HCT116 (cell line): ENCODE data around the gene AHR. TPM values are rescaled to one million over a fixed set of nuclear protein-coding genes. Genes with fewer than 3 reads are reported as not detected.

Experiments
- ATAC-seq: fragments of 200-7000 bp; cut with Tn5 transposase; 2 replicates; pipeline ENCODE4 v1.9.1; 2020; ENCODE audit warnings: mild to moderate bottlenecking, moderate library complexity
- BruUV-seq: library from RNA; stranded (reverse); fragments of 400-500 nt; replicated peaks from 2 replicates; lab custom pipeline; 2021; lab: Mats Ljungman, UMichigan
- CTCF ChIA-PET: fragments of 300-600 bp; sonication (Branson Sonifier 250); formaldehyde crosslinking; loops from one replicate; lab custom pipeline; 2021; ENCODE audit warnings: antibody characterized with exemption; lab: Charles Lee
- POLR2A ChIA-PET: fragments of 300-600, 350-600 bp; sonication (Branson Sonifier 250); formaldehyde crosslinking; loops from one replicate; lab custom pipeline; 2021; ENCODE audit warnings: antibody characterized with exemption; lab: Charles Lee
- RAD21 ChIA-PET, 2 experiments: fragments of 300-600 bp; sonication (Branson Sonifier 250); formaldehyde crosslinking; loops; one replicate each; lab custom pipeline; 2023; ENCODE audit warnings: low total read pairs in 2 of 2; ENCODE audit not compliant: uncharacterized antibody in 2 of 2, unreplicated experiment in 2 of 2, low non-redundant PET in 1 of 2; lab: Charles Lee
- DNase-seq: peaks from one replicate; pipeline ENCODE4 v3.0.0-alpha.2; 2010; ENCODE audit warnings: low read depth, low spot score
- H2AFZ ChIP-seq: fragments of 200-600 bp; shearing (Covaris generic), sonication (generic); 2 replicates; pipeline ENCODE4 v1.6.1; 2017; ENCODE audit warnings: low read depth, mixed run types, mixed read lengths, antibody characterized with exemption, low read length; ENCODE audit not compliant: poor library complexity, severe bottlenecking
- H3K27ac ChIP-seq: 2 replicates; pipeline ENCODE4 v1.5.1; 2012; ENCODE audit warnings: low read depth, low read length
- H3K27me3 ChIP-seq: fragments of 200-600 bp; sonication (generic); 2 replicates; pipeline ENCODE4 v1.6.1; 2016; ENCODE audit warnings: mixed run types, low read length, mixed read lengths; ENCODE audit not compliant: insufficient read depth
- H3K36me3 ChIP-seq, 2 experiments: fragments of 200-500 bp in 1 of 2; fragments of 200-600 bp in 1 of 2; sonication (Bioruptor generic) in 1 of 2; sonication (generic) in 1 of 2; 2 replicates each; pipeline versions ENCODE4 v1.5.1 to v1.6.1; 2014 to 2016; ENCODE audit warnings: low read length in 2 of 2, inconsistent platforms in 1 of 2, mixed read lengths in 1 of 2, mixed run types in 1 of 2; ENCODE audit not compliant: insufficient read depth in 2 of 2, control insufficient read depth in 1 of 2
- H3K4me1 ChIP-seq, 2 experiments: fragments of 200-600 bp in 1 of 2; sonication (generic) in 1 of 2; 2 replicates each; pipeline versions ENCODE4 v1.5.1 to v1.6.1; 2012 to 2017; ENCODE audit warnings: low read length in 2 of 2, inconsistent platforms in 1 of 2, mild to moderate bottlenecking in 1 of 2, mixed read lengths in 1 of 2, mixed run types in 1 of 2, moderate library complexity in 1 of 2; ENCODE audit not compliant: insufficient read depth in 2 of 2, control insufficient read depth in 1 of 2
- H3K4me2 ChIP-seq: fragments of 200-600 bp; sonication (generic); 2 replicates; pipeline ENCODE4 v1.6.1; 2017; ENCODE audit warnings: mixed run types, low read length, mixed read lengths
- H3K4me3 ChIP-seq, 2 experiments: fragments of 200-600 bp in 1 of 2; sonication (generic) in 1 of 2; replicated peaks in 1 of 2; 2 replicates each; pipeline ENCODE4 v1.5.1; 2011 to 2016; ENCODE audit warnings: low read length in 2 of 2, control low read depth in 1 of 2, low read depth in 1 of 2, mild to moderate bottlenecking in 1 of 2, mixed read lengths in 1 of 2, mixed run types in 1 of 2
- H3K79me2 ChIP-seq: fragments of 200-600 bp; sonication (generic); 2 replicates; pipeline ENCODE4 v1.6.1; 2017; ENCODE audit warnings: mild to moderate bottlenecking, mixed run types, low read length, moderate library complexity, mixed read lengths; ENCODE audit not compliant: insufficient read depth
- H3K9ac ChIP-seq: fragments of 200-600 bp; sonication (generic); 2 replicates; pipeline ENCODE4 v1.6.1; 2016; ENCODE audit warnings: low read length, mixed read lengths
- H3K9me2 ChIP-seq: fragments of 200-600 bp; sonication (generic), shearing (Covaris generic); 2 replicates; pipeline ENCODE4 v1.6.1; 2017; ENCODE audit warnings: mixed run types, mild to moderate bottlenecking, moderate library complexity; ENCODE audit not compliant: insufficient read depth
- H3K9me3 ChIP-seq, 2 experiments: fragments of 200-500 bp in 1 of 2; fragments of 200-600 bp in 1 of 2; sonication (Bioruptor generic) in 1 of 2; sonication (generic) in 1 of 2; 2 replicates each; pipeline ENCODE4 v1.6.1; 2014 to 2017; ENCODE audit warnings: low read length in 2 of 2, mixed read lengths in 2 of 2, inconsistent platforms in 1 of 2, low read depth in 1 of 2, mild to moderate bottlenecking in 1 of 2, mixed run types in 1 of 2, moderate library complexity in 1 of 2; ENCODE audit not compliant: control insufficient read depth in 1 of 2, insufficient read depth in 1 of 2
- H4K20me1 ChIP-seq: fragments of 200-600 bp; sonication (generic), shearing (Covaris generic); 2 replicates; pipeline ENCODE4 v1.6.1; 2017; ENCODE audit warnings: mixed run types, mild to moderate bottlenecking, moderate library complexity; ENCODE audit not compliant: insufficient read depth
- CBX3 ChIP-seq: IDR thresholded peaks from 2 replicates; pipeline ENCODE4 v1.6.1; 2012; ENCODE audit warnings: low read depth
- CEBPB ChIP-seq: IDR thresholded peaks from 2 replicates; pipeline ENCODE4 v1.6.1; 2012; ENCODE audit warnings: low read depth
- EGR1 ChIP-seq: IDR thresholded peaks from 2 replicates; pipeline ENCODE4 v1.6.1; 2012; ENCODE audit warnings: low read depth
- ELF1 ChIP-seq: IDR thresholded peaks from 2 replicates; pipeline ENCODE4 v1.6.1; 2012; ENCODE audit warnings: low read depth, borderline replicate concordance
- FOSL1 ChIP-seq: IDR thresholded peaks from 2 replicates; pipeline ENCODE4 v1.6.1; 2012; ENCODE audit warnings: low read depth
- POLR2A ChIP-seq: IDR thresholded peaks from 2 replicates; pipeline ENCODE4 v1.7.0; 2011; ENCODE audit warnings: borderline replicate concordance; ENCODE audit not compliant: insufficient read depth, insufficient read length; ENCODE audit errors: extremely low read depth
- POLR2AphosphoS5 ChIP-seq: IDR thresholded peaks from 2 replicates; pipeline ENCODE4 v1.6.1; 2011; ENCODE audit warnings: mild to moderate bottlenecking, low read depth, low read length, moderate library complexity
- SRF ChIP-seq: IDR thresholded peaks from 2 replicates; pipeline ENCODE4 v1.6.1; 2012; ENCODE audit warnings: low read depth
- TCF7L2 ChIP-seq: IDR thresholded peaks from 2 replicates; pipeline ENCODE4 v1.7.0; 2011; ENCODE audit warnings: borderline replicate concordance, inconsistent platforms; ENCODE audit not compliant: insufficient read depth, insufficient read length; ENCODE audit errors: extremely low read depth
- YY1 ChIP-seq: IDR thresholded peaks from 2 replicates; pipeline ENCODE4 v1.6.1; 2011; ENCODE audit warnings: low read length, low read depth, moderate library complexity, mild to moderate bottlenecking; ENCODE audit not compliant: insufficient replicate concordance; ENCODE audit errors: extremely low read depth
- intact Hi-C: fragments of 100-400 bp; cut with micrococcal nuclease; formaldehyde crosslinking; loops from 2 replicates; pipeline ENCODE4 v1.10.0; 2022
- total RNA-seq: library from RNA; stranded (reverse); gene quantifications from one replicate; pipeline ENCODE4 v1.2.1, GENCODE V29; 2021; ENCODE audit not compliant: unreplicated experiment
- TF ChIP-seq, protein P1 (sequence below): IDR thresholded peaks from 2 replicates; pipeline ENCODE4 v1.6.1; 2011; ENCODE audit warnings: mild to moderate bottlenecking, low read length, moderate library complexity; ENCODE audit not compliant: insufficient replicate concordance; ENCODE audit errors: extremely low read depth
- TF ChIP-seq, protein P2 (sequence below): IDR thresholded peaks from 2 replicates; pipeline ENCODE4 v1.6.1; 2012
- TF ChIP-seq, protein P3 (sequence below): IDR thresholded peaks from 2 replicates; pipeline ENCODE4 v1.6.1; 2012; ENCODE audit warnings: low read depth

Gene AHR
- total RNA-seq, 1 experiment from 2014 or later: 29.7 TPM

DNA sequence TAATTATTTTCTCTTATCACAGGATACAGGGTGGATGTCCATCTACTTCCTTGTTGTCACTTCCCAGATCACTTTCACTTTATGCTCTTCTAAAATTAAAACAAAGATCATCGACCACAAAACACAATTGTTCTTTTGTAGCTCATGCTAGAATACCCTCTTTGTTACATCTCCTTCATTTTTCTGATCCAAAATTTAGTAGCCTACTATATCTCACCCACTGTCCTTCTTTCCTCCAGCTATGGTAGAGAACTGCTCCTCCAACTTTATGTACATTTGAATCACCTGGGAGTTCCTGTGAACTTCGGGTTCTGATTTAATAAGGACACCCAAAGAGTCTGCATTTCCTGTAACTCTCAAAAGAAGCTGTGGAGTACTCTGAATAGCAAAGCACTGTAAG is 1.2 kb upstream of the AHR start:
- Histone ChIP-seq H3K4me1 (peaks cover 5 to 24% of the 10 kb centered on the region in 2 experiments; a peak in 3 of 4 replicates), H3K9me2 (no peaks in the 10 kb centered on the region), H3K36me3 (no peaks in the 10 kb centered on the region), H3K4me2 (peak overlapping the region; percentile 66), H4K20me1 (no peaks in the 10 kb centered on the region), H3K9ac (peak overlapping the region; percentile 47; the same call in 1 of the 2 replicates), H3K27me3 (no peaks in the 10 kb centered on the region), H3K4me3 (peak overlapping the region; percentile 47 to 53), H3K27ac (no peak overlapping the region), H3K79me2 (peaks cover 34% of the 10 kb centered on the region), H2AFZ (no peak overlapping the region), H3K9me3 (no peaks in the 10 kb centered on the region)
- DNase-seq (no peak), ATAC-seq (no peak)
- TF ChIP-seq FOSL1 (no peak), CBX3 (no peak), TCF7L2 (no peak), CEBPB (no peak), ELF1 (no peak), EGR1 (no peak), SRF (no peak), POLR2A (no peak), YY1 (no peak), POLR2AphosphoS5 (no peak)
- TF ChIP-seq, protein P1, sequence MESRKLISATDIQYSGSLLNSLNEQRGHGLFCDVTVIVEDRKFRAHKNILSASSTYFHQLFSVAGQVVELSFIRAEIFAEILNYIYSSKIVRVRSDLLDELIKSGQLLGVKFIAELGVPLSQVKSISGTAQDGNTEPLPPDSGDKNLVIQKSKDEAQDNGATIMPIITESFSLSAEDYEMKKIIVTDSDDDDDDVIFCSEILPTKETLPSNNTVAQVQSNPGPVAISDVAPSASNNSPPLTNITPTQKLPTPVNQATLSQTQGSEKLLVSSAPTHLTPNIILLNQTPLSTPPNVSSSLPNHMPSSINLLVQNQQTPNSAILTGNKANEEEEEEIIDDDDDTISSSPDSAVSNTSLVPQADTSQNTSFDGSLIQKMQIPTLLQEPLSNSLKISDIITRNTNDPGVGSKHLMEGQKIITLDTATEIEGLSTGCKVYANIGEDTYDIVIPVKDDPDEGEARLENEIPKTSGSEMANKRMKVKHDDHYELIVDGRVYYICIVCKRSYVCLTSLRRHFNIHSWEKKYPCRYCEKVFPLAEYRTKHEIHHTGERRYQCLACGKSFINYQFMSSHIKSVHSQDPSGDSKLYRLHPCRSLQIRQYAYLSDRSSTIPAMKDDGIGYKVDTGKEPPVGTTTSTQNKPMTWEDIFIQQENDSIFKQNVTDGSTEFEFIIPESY: no peak
- TF ChIP-seq, protein P2, sequence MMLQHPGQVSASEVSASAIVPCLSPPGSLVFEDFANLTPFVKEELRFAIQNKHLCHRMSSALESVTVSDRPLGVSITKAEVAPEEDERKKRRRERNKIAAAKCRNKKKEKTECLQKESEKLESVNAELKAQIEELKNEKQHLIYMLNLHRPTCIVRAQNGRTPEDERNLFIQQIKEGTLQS: no peak
- TF ChIP-seq, protein P3, sequence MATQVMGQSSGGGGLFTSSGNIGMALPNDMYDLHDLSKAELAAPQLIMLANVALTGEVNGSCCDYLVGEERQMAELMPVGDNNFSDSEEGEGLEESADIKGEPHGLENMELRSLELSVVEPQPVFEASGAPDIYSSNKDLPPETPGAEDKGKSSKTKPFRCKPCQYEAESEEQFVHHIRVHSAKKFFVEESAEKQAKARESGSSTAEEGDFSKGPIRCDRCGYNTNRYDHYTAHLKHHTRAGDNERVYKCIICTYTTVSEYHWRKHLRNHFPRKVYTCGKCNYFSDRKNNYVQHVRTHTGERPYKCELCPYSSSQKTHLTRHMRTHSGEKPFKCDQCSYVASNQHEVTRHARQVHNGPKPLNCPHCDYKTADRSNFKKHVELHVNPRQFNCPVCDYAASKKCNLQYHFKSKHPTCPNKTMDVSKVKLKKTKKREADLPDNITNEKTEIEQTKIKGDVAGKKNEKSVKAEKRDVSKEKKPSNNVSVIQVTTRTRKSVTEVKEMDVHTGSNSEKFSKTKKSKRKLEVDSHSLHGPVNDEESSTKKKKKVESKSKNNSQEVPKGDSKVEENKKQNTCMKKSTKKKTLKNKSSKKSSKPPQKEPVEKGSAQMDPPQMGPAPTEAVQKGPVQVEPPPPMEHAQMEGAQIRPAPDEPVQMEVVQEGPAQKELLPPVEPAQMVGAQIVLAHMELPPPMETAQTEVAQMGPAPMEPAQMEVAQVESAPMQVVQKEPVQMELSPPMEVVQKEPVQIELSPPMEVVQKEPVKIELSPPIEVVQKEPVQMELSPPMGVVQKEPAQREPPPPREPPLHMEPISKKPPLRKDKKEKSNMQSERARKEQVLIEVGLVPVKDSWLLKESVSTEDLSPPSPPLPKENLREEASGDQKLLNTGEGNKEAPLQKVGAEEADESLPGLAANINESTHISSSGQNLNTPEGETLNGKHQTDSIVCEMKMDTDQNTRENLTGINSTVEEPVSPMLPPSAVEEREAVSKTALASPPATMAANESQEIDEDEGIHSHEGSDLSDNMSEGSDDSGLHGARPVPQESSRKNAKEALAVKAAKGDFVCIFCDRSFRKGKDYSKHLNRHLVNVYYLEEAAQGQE: no peak
- RAD21 ChIA-PET: no interaction called here
- POLR2A ChIA-PET: interaction anchor here (1.0 to 2.3 kb wide), 3 partner anchors 10 to 157 kb away, joined by 3 to 8 read pairs (median 7); no protein-coding TSS in a partner anchor
- intact Hi-C loops: no loop called here
- BruUV-seq: no TSS peak
- CTCF ChIA-PET: interaction anchor here (2.0 kb wide), 1 partner anchor 315 kb away, joined by 6 read pairs; no protein-coding TSS in a partner anchor
